NCI-H1436 treated with DMSO at 0.1 percent for 48 hours (cell line): Measurements from ENCODE around the gene PARD3B.

ENCODE experiments used
- DNase-seq: peaks from one replicate; lab custom pipeline; 2025; lab: John Stamatoyannopoulos, UW

PARD3B gene

GRCh38 chr2:205657579-205657978 lies 1112.3 kb downstream of the PARD3B start:
- no peak for DNase-seq

DNA sequence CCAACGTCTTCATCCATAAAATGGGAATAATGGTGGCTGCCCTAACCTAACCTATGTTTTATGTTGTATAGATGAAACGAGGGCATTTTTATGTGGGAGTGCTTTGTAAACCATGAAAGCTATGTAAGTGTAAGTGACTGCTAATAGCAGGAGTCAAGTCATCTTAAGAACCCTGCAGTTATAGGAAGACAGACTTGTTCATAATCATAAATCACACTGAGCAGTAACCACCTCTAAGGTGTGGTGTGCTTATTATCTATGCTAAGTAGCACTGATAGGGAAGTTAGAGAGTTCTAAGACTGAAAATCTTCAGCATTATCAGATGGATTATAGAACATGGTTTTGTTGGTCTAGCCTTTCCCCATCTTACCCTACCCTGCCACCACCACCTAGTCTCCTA lies 1112.8 kb downstream of the PARD3B start:
- no peak for DNase-seq

- no peak for DNase-seq
Observed at GRCh38 chr2:205658572-205658971, 1113.3 kb downstream of the PARD3B start.

- no peak for DNase-seq
Observed at GRCh38 chr2:205659922-205660321, 1114.6 kb downstream of the PARD3B start.

DNA sequence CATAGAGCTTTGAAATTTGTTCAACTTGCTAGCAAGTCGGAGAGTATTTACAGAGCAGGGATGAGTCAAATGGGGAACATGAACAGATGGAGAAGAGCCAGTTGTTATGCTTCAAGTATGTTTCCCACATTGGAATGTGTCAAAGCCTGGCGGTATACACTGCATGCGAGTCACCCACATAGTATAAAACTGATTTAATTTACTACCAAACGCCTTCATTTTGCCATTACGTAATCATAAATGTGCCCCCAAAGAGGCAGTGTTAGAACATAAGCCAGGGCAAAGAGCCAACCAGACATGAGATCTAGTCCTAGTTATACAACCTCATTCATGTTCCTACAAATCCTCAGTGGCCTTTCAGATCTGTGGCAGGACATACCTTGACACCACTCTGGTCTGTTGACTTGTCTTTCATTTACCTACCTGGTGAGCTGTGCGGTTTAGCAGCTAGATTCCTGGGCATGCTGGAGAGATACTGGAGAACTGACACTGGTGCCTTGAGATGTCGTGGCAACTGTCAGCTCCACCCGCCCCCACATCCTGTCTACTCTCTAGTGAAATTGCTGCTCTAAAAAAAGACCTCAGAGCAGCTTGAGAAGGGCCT lies 1115.3 kb downstream of the PARD3B start:
- DNase-seq: no peak

DNA sequence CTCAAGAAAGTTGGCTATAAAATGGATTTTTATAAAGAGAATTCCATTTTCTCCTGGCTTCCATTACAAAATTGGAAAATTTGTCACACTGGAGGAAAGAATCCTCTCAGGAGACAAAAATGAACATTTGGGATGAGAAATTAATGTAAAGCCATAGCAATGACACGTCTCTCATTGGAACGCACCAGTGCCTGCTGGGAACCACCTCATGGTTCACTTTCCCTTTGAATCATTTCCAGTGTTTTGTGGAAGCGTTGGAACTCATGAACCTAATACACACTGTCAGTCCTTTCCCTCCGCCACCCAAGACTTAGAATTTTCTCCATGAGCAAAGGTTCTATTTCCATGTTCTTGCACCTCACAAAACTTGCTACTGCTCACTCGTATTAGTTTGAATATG lies 1116.0 kb downstream of the PARD3B start:
- no peak for DNase-seq

GRCh38 chr2:205662206-205662965 lies 1117.1 kb downstream of the PARD3B start:
- DNase-seq: no peak

DNA sequence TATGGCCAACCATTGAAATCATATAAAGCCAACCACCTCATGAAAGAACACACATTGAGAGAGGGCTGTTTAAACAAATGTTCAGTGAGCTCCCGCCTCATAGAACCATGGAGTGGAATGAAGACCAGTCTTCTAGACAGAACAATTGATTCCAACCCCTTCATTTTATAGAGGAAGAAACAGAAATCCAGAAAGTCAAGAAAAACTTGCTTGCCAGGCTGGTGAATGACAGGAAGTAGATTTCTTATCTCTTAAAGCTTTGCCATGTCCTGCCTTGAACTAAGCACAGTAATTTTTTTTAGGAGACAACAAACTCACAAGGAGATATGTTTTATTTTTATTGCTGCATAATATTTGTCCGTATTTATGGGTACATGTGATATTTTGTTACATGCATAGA lies 1120.5 kb downstream of the PARD3B start:
- DNase-seq: no peak
